Natural killer cell treated with Interleukin-12 subunit alpha and Interleukin-12 subunit beta and Interleukin-15 and Interleukin-18, amount 100 ng/mL, for 72 hours (primary cell): ENCODE measurements around the gene ITGAV. TPM values are rescaled to one million over a fixed set of nuclear protein-coding genes. Genes with fewer than 3 reads are reported as not detected.

ENCODE experiments used
- total RNA-seq, 2 donors: library from RNA; stranded (reverse); gene quantifications; one replicate each; pipeline ENCODE4 v1.2.3, GENCODE V29; 2022

Gene ITGAV
- total RNA-seq, 2 donors from 2014 or later = 11.3 to 17.4 TPM

Other genes starting within 250 kb of the ITGAV start
- gene ZC3H15, start 103.8 kb upstream of the ITGAV start, total RNA-seq = 10 to 100 TPM; 79.4 to 83.0 TPM
- gene FAM171B, start 104.0 kb downstream of the ITGAV start, total RNA-seq = under 1 TPM; 0.50 to 0.61 TPM